ENCODE results near the gene TMEM270. TPM values are rescaled to one million over a fixed set of nuclear protein-coding genes. Genes with fewer than 3 reads are reported as not detected.
A peak's percentile ranks its signal among the peaks of the same experiment; 100 is the strongest.

TMEM270 gene
- total RNA-seq, 3 donors from 2014 or later = not detected

- intact Hi-C loops (cut with DNase I, micrococcal nuclease) = no loop called here
- Histone ChIP-seq H3K36me3 (ENCODE audit: low read depth) (no peaks in the 10 kb centered on the region), H3K9me3 (no peaks in the 10 kb centered on the region), H3K4me1 (ENCODE audit: low read depth) (peaks cover 15% of the 10 kb centered on the region), H3K4me3 (no peak overlapping the region)
- ATAC-seq (no peak), DNase-seq (peak in 1 of 3 donors; percentile 20)
- TF ChIP-seq, protein P1, sequence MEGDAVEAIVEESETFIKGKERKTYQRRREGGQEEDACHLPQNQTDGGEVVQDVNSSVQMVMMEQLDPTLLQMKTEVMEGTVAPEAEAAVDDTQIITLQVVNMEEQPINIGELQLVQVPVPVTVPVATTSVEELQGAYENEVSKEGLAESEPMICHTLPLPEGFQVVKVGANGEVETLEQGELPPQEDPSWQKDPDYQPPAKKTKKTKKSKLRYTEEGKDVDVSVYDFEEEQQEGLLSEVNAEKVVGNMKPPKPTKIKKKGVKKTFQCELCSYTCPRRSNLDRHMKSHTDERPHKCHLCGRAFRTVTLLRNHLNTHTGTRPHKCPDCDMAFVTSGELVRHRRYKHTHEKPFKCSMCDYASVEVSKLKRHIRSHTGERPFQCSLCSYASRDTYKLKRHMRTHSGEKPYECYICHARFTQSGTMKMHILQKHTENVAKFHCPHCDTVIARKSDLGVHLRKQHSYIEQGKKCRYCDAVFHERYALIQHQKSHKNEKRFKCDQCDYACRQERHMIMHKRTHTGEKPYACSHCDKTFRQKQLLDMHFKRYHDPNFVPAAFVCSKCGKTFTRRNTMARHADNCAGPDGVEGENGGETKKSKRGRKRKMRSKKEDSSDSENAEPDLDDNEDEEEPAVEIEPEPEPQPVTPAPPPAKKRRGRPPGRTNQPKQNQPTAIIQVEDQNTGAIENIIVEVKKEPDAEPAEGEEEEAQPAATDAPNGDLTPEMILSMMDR (IDR thresholded peaks at IDR 0.05) = no peak
Observed at GRCh38 chr7:73847941-73848723, 12.8 kb upstream of the TMEM270 start.

GRCh38 chr7:73850781-73851207 is 10.2 kb upstream of the TMEM270 start:
- Histone ChIP-seq H3K9me3 (no peaks in the 10 kb centered on the region), H3K4me3 (no peak overlapping the region), H3K4me1 (ENCODE audit: low read depth) (peaks cover 15% of the 10 kb centered on the region), H3K36me3 (ENCODE audit: low read depth) (no peaks in the 10 kb centered on the region)
- ATAC-seq (peak; percentile 70), DNase-seq (peak in 2 of 3 donors; percentile 43 to 55)
- intact Hi-C loops (cut with DNase I, micrococcal nuclease) = no loop called here
- TF ChIP-seq, protein P1 (IDR thresholded peaks at IDR 0.05) = no peak

GRCh38 chr7:73851410-73852338 is 9.3 kb upstream of the TMEM270 start:
- Histone ChIP-seq H3K4me1 (ENCODE audit: low read depth) (peaks cover 15% of the 10 kb centered on the region), H3K9me3 (no peaks in the 10 kb centered on the region), H3K36me3 (ENCODE audit: low read depth) (no peaks in the 10 kb centered on the region), H3K4me3 (no peak overlapping the region)
- DNase-seq = peak in 1 of 3 donors; percentile 3
- intact Hi-C loops (cut with DNase I, micrococcal nuclease) = no loop called here
- TF ChIP-seq, protein P1 (IDR thresholded peaks at IDR 0.05) = no peak
- ATAC-seq = peak; percentile 66

DNA sequence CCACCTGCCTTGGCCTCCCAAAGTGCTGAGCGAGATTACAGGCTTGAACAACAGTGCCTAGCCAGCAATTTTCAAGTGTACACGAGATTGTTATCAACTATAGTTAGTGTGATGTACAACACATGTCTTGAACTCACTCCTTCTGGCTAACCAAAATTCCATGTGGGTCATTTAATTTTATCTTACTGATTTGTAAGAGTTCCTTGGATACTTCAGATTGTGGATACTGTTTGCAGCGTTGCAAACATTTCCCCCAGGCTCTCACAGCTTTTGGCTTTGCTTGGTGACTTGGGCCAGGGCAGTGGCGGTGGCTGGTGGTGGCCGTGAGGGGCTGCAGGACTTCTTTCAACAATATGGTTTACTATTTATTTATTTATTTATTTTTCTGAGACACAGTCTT is 8.5 kb upstream of the TMEM270 start:
- Histone ChIP-seq H3K4me1 (ENCODE audit: low read depth) (peaks cover 15% of the 10 kb centered on the region), H3K4me3 (no peak overlapping the region), H3K9me3 (no peaks in the 10 kb centered on the region), H3K36me3 (ENCODE audit: low read depth) (no peaks in the 10 kb centered on the region)
- intact Hi-C loops (cut with DNase I, micrococcal nuclease) = no loop called here
- DNase-seq (peak in 1 of 3 donors; percentile 35), ATAC-seq (no peak)
- TF ChIP-seq, protein P1 (IDR thresholded peaks at IDR 0.05) = no peak

- Histone ChIP-seq H3K36me3 (ENCODE audit: low read depth) (no peaks in the 10 kb centered on the region), H3K9me3 (no peaks in the 10 kb centered on the region), H3K4me1 (ENCODE audit: low read depth) (no peaks in the 10 kb centered on the region), H3K4me3 (no peak overlapping the region)
- intact Hi-C loops (cut with DNase I, micrococcal nuclease) = no loop called here
- DNase-seq (peak in 1 of 3 donors; percentile 27), ATAC-seq (no peak)
- TF ChIP-seq, protein P1 (IDR thresholded peaks at IDR 0.05) = no peak
Observed at GRCh38 chr7:73856941-73857340, 4.0 kb upstream of the TMEM270 start.

Measured in mucosa of descending colon (tissue), 3 donors.